Mucosa of stomach (tissue), 1 donor: ENCODE data around the gene OR2H2.

Source experiments
- H3K27me3 ChIP-seq: one replicate; pipeline ENCODE4 v1.7.0; 2013; ENCODE audit warnings: mild to moderate bottlenecking, low read length; ENCODE audit not compliant: control insufficient read depth, insufficient read depth
- H3K36me3 ChIP-seq: one replicate; pipeline ENCODE4 v1.7.0; 2013; ENCODE audit warnings: low read length; ENCODE audit not compliant: control insufficient read depth, insufficient read depth
- H3K4me1 ChIP-seq: one replicate; pipeline ENCODE4 v1.7.0; 2013; ENCODE audit warnings: mild to moderate bottlenecking, low read length; ENCODE audit not compliant: control insufficient read depth, insufficient read depth
- H3K4me3 ChIP-seq: one replicate; pipeline ENCODE4 v1.7.0; 2013; ENCODE audit warnings: low read length
- H3K9ac ChIP-seq: one replicate; pipeline ENCODE4 v1.7.0; 2013; ENCODE audit warnings: mild to moderate bottlenecking, low read length, moderate library complexity
- H3K9me3 ChIP-seq: one replicate; pipeline ENCODE4 v1.7.0; 2013; ENCODE audit warnings: mild to moderate bottlenecking, low read length, moderate library complexity; ENCODE audit not compliant: control insufficient read depth
- donor health status: Pancreatic carcinoma.

OR2H2 gene

DNA sequence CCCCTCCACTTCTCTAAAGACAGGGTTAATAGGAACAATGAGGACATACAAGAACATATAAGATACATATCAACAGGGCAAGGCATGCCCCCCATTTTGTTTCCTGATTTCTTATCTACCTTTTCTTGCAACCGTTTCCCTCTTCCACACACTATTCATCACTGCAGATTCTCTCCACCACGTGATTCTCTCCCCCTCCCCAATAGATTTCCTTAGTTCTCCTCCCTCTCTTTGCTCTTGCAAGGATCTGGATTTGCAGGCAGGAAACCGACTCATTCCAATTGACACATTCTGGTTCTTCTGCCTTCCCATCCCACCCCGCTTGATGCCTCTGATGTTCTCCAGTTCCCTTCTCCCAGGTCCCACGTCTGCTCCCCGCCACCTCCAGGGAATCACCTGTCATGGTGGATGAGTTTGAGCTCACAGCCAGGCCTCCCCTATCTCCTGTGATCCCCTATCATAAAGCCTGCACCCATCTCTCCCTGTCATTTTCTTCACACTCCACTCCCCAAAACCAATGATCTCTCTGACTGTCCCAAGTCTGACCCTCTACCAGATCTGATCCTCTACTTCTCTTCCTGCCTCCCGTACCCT, 40.5 kb downstream of the OR2H2 start:
- peaks cover 11% of the 10 kb centered on the region for H3K4me1 ChIP-seq
- no peaks in the 10 kb centered on the region for H3K9me3 ChIP-seq
- no peaks in the 10 kb centered on the region for H3K36me3 ChIP-seq
- no peak overlapping the region for H3K4me3 ChIP-seq
- no peak overlapping the region for H3K9ac ChIP-seq
- peaks cover 9% of the 10 kb centered on the region for H3K27me3 ChIP-seq

DNA sequence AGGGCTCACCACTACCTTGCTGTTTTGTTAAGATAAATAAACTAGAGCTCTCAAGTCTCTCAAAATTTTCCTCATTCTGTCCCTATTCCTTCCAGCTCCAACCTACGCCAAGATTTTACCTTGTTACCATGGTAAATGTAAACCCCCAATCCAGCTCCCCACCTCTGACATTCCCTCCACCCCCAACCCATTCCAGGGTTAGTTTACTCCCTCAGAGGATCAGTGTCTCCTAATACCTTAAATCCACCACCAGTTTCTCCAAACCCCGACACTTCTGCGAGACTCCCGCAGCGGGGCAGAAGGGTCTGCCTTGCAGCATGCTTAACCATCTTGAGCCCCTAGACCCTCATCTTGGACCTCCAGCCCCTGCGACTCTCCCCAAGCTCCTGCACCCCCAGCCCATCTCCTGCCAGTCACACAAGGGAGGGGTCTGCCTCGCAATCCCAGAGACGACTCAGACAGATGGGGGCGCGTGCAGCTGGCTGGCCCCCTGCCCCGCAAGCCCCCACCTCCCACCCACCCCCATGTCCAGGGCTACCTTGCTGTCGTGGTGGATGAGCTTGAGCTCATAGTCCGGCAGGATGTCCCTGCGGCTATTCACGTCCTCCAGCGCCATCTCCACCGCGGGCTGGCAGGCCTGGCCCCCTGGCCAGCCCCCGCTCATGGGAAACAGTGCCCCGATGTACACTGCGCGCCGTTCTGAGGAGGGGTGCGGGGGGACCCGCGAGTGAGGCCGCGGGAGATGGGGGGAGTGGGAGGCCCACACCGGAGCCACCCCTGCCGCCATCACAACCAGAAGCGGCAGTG, 42.2 kb downstream of the OR2H2 start:
- Histone ChIP-seq H3K27me3 (peaks cover 18% of the 10 kb centered on the region), H3K4me3 (no peak overlapping the region), H3K9me3 (no peaks in the 10 kb centered on the region), H3K36me3 (no peaks in the 10 kb centered on the region), H3K4me1 (peaks cover 23% of the 10 kb centered on the region), H3K9ac (no peak overlapping the region)

DNA sequence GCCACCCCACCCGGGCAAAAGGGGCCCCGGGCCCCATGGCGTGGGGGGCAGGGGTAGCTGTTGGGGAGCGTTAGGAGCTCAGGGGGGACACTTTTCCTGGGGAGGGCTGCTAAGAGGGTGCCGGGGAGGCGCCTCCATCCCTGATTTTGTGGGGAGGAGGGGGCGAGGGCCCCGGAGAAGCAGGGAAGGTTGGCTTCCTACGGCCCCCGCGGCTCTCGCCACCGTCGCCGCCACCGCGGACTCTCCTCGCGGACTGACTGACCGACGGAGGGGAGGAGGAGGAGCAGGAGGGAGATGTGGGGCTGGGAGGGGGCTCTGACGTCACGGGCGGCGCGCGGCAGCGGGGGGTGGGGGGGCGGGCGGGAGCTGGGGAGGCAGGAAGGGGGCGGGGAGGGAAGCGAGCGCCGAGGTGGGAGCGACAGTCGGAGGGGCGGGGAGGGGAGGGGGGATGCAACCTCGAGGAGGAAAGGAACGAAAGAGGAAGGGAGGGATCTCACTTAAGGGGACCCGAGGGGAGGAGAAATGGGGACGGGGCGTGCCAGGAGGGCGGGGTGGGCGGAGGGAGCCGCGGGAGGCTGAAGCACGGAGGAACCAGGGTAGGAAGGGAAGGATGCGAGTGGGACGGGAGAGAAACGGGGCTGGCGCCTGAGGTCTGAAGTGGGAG, 43.0 kb downstream of the OR2H2 start:
- Histone ChIP-seq H3K4me3 (no peak overlapping the region), H3K36me3 (no peaks in the 10 kb centered on the region), H3K9me3 (no peaks in the 10 kb centered on the region), H3K9ac (no peak overlapping the region), H3K27me3 (peaks cover 19% of the 10 kb centered on the region), H3K4me1 (peaks cover 25% of the 10 kb centered on the region)

DNA sequence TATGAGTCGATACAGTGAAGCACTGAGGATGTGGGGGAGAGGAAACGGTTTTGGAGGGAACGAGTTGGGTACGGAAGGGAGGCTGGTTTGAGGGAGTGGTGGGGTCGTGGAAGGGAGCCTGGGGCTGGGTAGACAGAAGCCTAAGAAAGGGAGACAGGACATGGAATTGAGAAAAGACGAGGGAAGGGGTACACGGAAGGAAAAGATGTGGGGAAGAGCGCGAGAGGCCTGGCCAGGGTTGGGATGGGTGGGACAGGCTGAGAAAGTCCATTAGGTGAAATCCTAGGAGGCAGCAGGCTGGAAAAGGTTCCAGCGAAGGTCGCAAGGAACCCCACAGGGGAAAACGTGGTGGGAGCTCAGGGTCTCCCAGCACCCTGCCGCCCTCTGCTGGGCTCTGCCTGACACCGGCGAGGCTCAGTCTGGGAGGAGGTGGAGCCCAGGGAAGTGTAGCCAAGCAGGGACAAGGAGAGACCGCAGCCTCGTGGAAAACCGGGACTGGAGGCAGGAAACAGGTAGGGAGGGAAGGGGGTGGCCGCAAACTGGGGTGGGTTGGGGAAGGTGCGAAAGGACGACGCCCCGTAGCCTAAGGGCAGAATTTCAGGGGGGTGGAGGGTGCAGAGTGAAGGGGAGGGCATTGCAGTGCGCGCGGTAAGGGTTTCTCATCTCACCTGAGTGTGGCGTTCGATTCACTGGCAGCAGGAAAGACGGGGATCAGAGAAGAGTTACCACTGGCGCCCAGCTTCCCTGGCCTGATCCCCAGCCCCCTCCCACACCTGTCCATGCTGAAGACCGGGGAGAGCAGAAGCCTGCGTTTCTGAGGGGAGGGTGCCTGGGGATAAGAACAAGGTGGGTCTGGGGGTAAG, 43.7 kb downstream of the OR2H2 start:
- peaks cover 29% of the 10 kb centered on the region for H3K4me1 ChIP-seq
- no peaks in the 10 kb centered on the region for H3K36me3 ChIP-seq
- H3K4me3 ChIP-seq: no peak overlapping the region
- peaks cover 19% of the 10 kb centered on the region for H3K27me3 ChIP-seq
- no peaks in the 10 kb centered on the region for H3K9me3 ChIP-seq
- H3K9ac ChIP-seq: peak overlapping the region; percentile 47

DNA sequence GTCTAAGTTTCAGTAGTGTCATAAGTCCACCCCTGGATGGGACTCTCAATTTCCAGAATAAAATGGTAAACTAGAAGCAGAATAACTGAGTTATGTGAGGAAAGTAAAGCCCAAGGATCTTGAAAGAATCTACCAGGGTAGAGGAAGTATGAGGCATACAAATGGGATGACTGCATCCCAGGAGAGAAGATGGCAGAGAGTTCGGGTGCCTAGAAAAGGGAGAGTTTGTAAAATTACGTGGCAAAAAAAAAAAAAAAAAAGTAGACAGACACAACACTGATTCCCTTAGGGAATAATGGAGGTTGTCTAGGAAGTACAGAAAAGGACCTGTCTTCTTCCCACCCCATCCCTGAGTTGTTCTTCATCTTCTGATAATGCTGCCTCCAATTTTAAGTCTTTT, 44.6 kb downstream of the OR2H2 start:
- Histone ChIP-seq H3K4me1 (peaks cover 30% of the 10 kb centered on the region), H3K36me3 (no peaks in the 10 kb centered on the region), H3K27me3 (peaks cover 19% of the 10 kb centered on the region), H3K9ac (no peak overlapping the region), H3K9me3 (no peaks in the 10 kb centered on the region), H3K4me3 (no peak overlapping the region)

DNA sequence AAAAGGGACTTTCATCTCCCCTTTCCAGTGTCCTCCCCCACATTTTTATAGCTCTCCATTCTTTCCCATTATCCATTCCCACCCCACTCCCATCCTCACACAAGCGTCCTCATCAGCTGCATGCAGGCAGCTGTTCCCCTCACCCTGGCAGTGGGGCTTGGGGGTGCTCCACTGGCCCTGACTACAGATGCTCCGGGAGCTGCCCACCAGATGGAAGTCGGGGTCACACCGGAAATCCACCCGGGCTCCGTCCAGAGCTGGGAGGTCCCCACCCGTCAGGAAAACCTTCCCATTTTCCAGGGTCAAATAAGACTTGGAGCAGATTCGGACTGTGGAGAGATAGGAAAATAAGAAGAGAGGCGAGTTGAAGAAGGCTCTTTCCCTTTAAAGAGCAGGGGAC, 45.4 kb downstream of the OR2H2 start:
- Histone ChIP-seq H3K36me3 (no peaks in the 10 kb centered on the region), H3K9ac (no peak overlapping the region), H3K4me1 (peaks cover 30% of the 10 kb centered on the region), H3K27me3 (peaks cover 19% of the 10 kb centered on the region), H3K4me3 (no peak overlapping the region), H3K9me3 (no peaks in the 10 kb centered on the region)

DNA sequence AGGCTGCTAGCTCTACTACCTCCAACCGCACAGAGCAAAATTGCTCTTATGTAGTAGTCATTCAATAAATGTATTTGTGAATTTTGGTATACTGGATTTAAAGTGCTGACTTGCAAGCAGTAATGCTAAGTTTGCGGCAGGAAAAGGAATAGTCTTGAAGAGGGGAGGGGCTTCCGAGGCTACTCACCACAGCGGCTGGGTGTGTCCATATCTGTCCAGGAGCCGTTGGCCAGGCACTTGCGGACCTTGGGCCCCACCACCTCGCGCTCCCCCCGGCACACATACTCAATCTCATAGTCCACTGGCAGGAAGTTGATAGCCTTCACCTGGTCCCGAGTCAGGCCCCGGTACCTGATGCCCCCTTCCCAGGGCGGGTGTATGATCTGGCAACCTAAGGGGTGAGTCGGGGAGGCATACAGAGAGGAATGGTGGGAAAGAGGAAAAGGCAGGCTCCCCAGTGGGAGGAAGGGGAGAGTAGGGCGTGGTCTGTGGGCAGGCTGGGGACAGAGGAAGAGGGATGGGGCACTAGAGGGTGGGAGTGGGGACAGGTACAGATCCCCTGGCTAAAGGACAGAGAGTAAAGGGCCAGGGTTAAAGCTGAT, 46.4 kb downstream of the OR2H2 start:
- Histone ChIP-seq H3K36me3 (no peaks in the 10 kb centered on the region), H3K9ac (no peak overlapping the region), H3K4me3 (no peak overlapping the region), H3K27me3 (peaks cover 19% of the 10 kb centered on the region), H3K9me3 (no peaks in the 10 kb centered on the region), H3K4me1 (peaks cover 30% of the 10 kb centered on the region)

DNA sequence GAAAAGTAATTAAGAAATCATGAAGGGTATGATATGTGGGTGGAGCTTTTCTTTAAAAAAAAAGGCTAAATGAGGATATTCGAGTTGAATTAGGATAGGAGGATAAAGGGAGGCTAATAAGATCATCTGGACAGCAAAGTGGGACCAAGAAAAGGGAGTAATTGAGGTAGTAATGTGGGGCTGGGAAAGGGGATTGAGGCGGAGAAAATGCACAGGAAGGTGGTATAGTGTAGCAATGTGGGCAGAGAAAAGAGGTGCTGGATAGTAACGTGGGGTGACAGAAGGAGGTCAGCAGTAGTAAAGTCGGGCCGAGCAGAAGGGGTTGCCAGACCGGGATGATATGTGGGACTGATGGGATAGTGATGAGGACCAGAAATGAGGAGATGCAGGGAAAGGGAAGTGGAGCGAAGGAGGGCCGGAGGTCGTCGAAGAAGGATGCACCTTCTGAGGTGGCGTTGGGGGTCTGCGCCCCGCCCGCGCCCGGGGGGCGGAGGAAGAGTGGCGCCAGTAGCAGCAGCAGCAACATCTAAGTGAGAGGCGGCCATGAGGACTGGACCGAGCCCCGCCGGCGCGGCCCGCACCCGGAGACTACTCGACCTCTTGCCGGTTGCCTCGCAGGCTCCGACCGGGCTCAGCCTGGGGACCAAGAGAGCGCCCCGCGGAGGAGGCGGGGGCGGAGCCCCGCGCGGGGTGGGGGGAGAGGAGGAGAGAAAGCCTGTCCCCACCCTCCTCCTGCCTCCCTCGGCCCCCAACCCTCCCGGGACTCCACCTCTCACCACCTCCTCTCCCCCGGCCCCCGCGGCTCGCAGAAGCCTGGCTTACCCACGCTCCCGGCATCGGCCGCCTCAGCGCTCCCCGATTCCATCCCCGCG, 47.2 kb downstream of the OR2H2 start:
- peaks cover 16% of the 10 kb centered on the region for H3K27me3 ChIP-seq
- H3K9ac ChIP-seq: peak overlapping the region; percentile 38
- H3K36me3 ChIP-seq: no peaks in the 10 kb centered on the region
- H3K4me3 ChIP-seq: peak overlapping the region; percentile 46
- H3K9me3 ChIP-seq: no peaks in the 10 kb centered on the region
- H3K4me1 ChIP-seq: peaks cover 30% of the 10 kb centered on the region

DNA sequence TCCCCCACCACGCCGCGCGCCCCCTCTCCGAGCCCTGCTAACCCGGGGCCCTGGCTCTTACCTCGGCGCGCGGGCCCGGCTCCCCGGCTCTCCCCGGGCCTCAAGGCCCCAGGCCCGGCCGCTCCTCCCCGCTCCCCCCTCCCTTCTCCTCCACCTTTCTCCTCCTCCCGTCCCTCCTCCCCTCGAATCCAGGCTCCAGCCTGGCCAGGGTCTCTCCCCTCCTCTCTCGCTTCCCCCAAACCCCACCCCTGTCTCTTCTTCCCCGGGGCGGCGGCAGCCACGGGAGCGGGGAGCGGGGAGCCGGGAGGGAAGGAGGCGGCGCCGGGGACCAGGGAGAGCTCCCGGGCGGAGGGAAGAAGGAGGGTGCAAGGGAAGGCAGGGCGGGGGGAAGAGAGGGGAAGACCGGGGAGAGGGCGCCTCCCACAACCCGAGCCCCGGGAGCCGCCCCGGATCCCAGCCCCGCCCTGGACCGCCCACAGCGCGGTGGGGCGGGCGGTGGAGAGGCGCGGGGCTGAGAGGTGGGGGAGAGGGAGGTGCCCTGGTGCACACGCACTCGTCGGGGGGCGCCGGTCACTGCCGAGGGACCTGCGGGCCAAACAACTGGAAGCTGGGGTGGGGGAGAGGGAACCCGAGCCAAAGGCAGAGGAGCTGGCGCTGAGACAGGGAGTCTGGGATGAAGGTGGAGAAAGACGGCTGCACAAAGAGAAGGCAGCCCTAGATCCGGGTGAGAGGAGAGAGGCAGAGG, 48.0 kb downstream of the OR2H2 start, which contains the start of gene GABBR1:
Gene GABBR1 (minus strand): TSS at position 395 of the 745 bp plus-strand sequence. CDS start 798 bp downstream, outside the sequence.
- Histone ChIP-seq H3K36me3 (no peaks in the 10 kb centered on the region), H3K9me3 (no peaks in the 10 kb centered on the region), H3K9ac (peak within 1 kb of the TSS; percentile 38), H3K4me1 (peaks cover 30% of the 10 kb centered on the region), H3K4me3 (peak within 1 kb of the TSS; percentile 46), H3K27me3 (peaks cover 10% of the 10 kb centered on the region)

DNA sequence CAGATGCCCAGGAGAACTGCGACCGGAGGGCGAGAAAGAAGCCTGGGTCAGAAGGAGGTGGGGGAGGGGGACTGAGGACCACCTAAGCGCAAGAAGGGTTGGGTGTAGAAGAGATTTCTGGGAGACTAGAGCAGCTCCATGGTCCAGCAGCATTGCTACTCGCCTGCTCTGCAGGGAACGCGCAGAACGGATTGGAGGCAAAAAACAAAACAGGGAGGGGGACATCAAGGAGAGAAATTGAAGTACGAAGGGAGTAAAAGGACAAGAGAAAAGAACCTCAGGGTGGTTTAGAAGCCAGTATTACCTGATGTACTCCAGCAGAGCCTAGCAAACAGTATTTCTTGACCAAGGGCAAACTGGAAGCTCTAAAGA, 48.6 kb downstream of the OR2H2 start:
- Histone ChIP-seq H3K9ac (peak overlapping the region; percentile 38), H3K4me3 (peak overlapping the region; percentile 18), H3K9me3 (no peaks in the 10 kb centered on the region), H3K36me3 (no peaks in the 10 kb centered on the region), H3K27me3 (peaks cover 10% of the 10 kb centered on the region), H3K4me1 (peaks cover 27% of the 10 kb centered on the region)
